Amygdala (tissue), 56 donors: Measurements from ENCODE around the gene RAP1GDS1.
"Not testable (repeated sequence)": the region's sequence is repeated elsewhere in the genome, so short reads cannot be mapped to it uniquely, and the experiment has no call there.

ENCODE experiments used
- DNase-seq, 56 donors: peaks; one replicate each; lab custom pipeline; 2025; lab: John Stamatoyannopoulos, UW

RAP1GDS1 gene

DNA sequence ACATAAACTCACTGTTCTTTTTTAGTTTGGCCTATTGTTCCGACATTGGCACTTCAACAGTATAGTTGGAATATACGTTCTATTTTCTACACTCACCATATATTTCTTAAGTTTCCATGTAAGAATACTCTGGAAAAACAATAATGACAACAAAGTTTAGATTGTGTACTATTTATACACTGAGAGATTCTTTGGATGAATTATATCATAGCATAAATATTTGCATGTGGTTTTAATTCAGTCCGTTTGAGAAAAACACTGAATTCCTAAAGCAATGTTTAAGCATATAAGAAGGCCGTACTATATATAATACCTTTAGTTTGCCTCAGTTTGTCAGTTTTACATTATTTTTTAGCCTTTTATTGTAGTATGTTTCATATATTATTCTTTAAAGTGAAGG lies 82.4 kb downstream of the RAP1GDS1 start:
- DNase-seq, result no peak

GRCh38 chr4:98345838-98346237 lies 84.7 kb downstream of the RAP1GDS1 start:
- DNase-seq, result peak in 1 of 56 donors; percentile 2

- DNase-seq, result no peak
These were observed 91.2 kb downstream of the RAP1GDS1 start for GRCh38 chr4:98352396-98352795.

DNA sequence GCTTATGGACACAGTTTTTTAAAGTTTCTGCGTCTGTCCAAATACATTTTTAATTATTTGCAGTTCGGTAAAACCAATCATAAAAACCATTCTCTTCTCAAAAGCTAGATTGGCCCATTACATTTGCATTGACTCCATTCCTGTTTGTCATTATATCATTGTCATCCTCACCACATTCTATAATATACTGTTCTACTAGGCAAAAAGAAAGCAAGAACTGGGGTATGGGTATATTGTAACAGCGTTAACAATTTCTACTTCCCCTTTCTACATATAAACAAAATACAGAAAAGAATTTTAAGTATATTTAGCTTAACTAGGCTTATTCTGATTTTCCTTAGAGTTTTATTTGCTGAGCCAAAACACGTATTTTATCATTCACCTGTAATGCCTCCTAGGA lies 91.8 kb downstream of the RAP1GDS1 start:
- DNase-seq, result no peak

GRCh38 chr4:98358630-98359248 lies 97.6 kb downstream of the RAP1GDS1 start:
- DNase-seq, result no peak

GRCh38 chr4:98359646-98360045 lies 98.5 kb downstream of the RAP1GDS1 start:
- no peak for DNase-seq

GRCh38 chr4:98363431-98363830 lies 102.2 kb downstream of the RAP1GDS1 start:
- DNase-seq, result no peak

- not testable (repeated sequence) for DNase-seq
These were observed 105.1 kb downstream of the RAP1GDS1 start for GRCh38 chr4:98366275-98366674.

GRCh38 chr4:98368000-98368399 lies 106.8 kb downstream of the RAP1GDS1 start:
- DNase-seq, result not testable (repeated sequence)

DNA sequence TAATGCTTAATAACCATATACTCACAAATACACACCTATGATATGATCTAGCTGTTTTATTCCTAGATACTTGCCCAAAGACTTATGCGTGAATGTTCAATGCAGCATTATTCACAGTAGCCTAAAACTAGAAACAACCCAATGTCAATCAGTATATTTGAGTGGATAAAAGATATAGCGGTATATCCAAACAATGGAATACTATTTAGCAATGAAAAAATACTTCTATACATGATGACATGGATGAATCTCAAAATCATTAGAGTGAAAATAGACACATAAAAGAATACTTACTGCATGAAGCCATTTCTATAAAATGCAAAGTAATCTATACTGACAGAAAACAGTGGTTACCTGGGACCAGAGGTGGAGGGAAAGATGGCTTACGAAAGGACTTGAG lies 108.1 kb downstream of the RAP1GDS1 start:
- no peak for DNase-seq

- peak in 14 of 56 donors; percentile 0 to 29 (median 10) for DNase-seq
These were observed 113.5 kb downstream of the RAP1GDS1 start for GRCh38 chr4:98374643-98375042.

DNA sequence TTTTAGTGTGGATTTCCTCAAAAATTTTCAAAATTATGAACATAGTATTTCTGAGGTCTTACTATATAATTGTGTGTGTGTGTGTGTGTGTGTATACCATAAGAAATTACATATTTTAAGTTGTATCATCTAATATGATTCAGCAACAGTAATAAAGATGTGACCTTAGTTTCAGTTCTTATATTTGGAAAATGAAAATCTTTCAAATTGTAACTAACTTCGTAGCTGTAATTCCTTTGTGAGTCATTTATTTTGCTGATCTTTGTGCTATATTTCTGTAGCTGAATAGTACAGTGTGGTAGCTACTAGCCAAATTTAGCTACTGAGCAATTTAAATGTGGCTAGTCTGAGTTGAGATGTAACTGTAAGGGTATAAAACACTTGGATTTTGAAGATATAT lies 116.4 kb downstream of the RAP1GDS1 start:
- DNase-seq, result no peak

GRCh38 chr4:98381306-98381705 lies 120.1 kb downstream of the RAP1GDS1 start:
- no peak for DNase-seq

DNA sequence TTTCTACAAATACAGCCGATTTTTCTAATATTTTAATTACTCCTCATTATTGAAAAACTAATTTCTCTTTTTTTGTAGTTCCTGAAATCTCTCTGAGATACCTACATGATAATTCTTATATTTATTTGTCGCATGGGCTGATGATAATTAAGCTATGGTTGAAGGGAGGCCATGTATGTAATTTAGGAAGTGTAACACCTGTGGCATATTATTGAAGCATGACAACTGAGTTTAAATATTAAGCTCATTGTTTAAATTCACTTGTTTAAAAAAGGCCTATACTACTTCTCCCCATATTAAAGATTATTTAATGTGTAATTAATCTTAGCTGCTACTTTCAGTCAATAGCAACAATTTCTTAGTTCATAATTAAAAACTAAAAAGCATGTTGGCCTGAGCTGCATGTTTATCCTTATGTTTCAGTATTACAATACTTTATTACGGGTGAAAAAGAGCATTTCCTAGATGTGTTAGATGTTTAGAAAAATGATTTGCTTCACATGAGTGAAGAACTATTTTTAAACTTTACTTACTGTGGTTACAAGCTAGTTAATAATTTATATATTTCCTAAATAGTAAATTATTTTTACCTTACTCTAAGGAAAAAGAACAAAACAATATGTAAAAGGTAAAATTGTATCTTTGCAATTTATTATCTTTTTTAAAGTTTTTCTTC lies 122.4 kb downstream of the RAP1GDS1 start:
- DNase-seq, result no peak

- no peak for DNase-seq
These were observed 124.6 kb downstream of the RAP1GDS1 start for GRCh38 chr4:98385831-98386230.

GRCh38 chr4:98387345-98388026 lies 126.3 kb downstream of the RAP1GDS1 start:
- DNase-seq, result no peak

- DNase-seq, result no peak
These were observed 132.9 kb downstream of the RAP1GDS1 start for GRCh38 chr4:98394134-98394533.

DNA sequence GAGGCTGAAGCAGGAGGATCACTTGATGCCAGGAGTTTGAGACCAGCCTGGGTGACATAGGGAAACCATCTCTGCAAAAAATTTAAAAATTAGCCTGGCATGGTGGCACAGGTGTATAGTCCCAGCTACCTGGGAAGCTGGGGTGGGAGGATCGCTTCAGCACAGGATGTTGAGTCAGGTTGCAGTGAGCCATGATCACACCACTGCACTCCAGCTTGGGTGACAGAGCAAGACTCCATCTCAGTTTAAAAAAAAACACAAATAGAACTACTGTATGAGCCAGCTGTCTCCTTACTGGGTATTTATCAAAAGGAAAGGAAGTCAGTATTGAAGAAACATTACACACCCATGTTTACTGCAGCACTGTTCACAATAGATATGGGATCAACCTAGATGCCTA lies 138.7 kb downstream of the RAP1GDS1 start:
- no peak for DNase-seq

DNA sequence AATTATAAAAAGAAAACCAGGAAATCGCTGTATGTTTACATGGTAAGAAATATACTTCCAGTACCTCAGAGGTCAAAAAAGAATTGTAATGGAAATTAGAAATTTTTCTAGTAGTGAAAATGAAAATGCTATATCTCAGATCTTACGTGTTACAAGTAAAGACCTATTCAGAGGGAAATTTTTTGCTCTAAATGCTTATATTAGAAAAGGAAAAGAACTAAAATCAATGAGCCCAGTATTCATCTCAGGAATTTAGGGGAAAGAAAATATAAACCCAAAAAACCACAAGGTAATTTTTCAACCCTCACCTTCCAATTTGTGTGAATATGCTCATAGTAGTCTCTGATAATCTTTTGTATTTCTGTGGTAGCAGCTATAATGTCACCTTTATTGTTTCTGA lies 145.6 kb downstream of the RAP1GDS1 start:
- no peak for DNase-seq

DNA sequence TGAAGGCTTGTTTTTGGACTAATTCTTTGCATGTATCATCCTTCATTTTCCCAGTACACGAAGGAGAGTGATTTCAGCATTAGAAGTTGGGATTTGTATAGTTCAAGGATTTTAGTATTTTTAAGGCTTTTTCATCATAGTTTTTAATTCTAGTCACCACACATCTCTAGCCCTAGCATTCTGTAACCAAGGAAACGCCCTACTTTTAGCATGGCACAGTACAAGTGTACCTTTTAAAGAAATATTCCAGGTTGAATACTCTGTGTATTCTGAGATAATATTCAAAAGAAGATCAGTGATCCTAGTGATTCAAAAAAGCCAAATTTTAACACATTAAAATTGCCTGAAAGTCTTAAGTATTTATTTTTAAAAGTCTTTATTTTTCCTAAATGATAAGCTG lies 150.5 kb downstream of the RAP1GDS1 start:
- no peak for DNase-seq

- no peak for DNase-seq
These were observed 155.7 kb downstream of the RAP1GDS1 start for GRCh38 chr4:98416844-98417243.

- not testable (repeated sequence) for DNase-seq
These were observed 159.0 kb downstream of the RAP1GDS1 start for GRCh38 chr4:98420151-98420550.
